H1 (cell line): ENCODE data around the gene TMEM232. TPM values are rescaled to one million over a fixed set of nuclear protein-coding genes. Genes with fewer than 3 reads are reported as not detected.

ENCODE experiments used
- CTCF ChIA-PET: fragments of 300-600 bp; sonication (Branson Sonifier 250); formaldehyde crosslinking; loops from one replicate; lab custom pipeline; 2021; ENCODE audit not compliant: partially characterized antibody; lab: Charles Lee
- POLR2A ChIA-PET: fragments of 300-600 bp; sonication (Branson Sonifier 250); formaldehyde crosslinking; loops from one replicate; lab custom pipeline; 2021; ENCODE audit warnings: inconsistent platforms; ENCODE audit not compliant: partially characterized antibody; lab: Charles Lee
- DNase-seq, 2 experiments: peaks; one replicate each; pipeline versions ENCODE4 v3.0.0 to v3.0.0-alpha.2; 2010 to 2022; ENCODE audit warnings: low spot score in 2 of 2, low read depth in 1 of 2, mixed read lengths in 1 of 2
- FAIRE-seq: peaks from 2 replicates; lab custom pipeline; 2011; peaks lifted over from hg19 to GRCh38; lab: Jason Lieb, UNC
- H2AFZ ChIP-seq: 2 replicates; pipeline ENCODE4 v1.8.1; 2012; ENCODE audit warnings: low read length, inconsistent platforms
- H2AK5ac ChIP-seq: 2 replicates; pipeline ENCODE4 v1.6.1; 2013; ENCODE audit warnings: low read depth, low read length
- H2BK120ac ChIP-seq: replicated peaks from 2 replicates; pipeline ENCODE3; 2013; ENCODE audit warnings: low read depth, low read length, inconsistent platforms
- H2BK12ac ChIP-seq: 2 replicates; pipeline ENCODE4 v1.6.1; 2013; ENCODE audit warnings: low read depth, low read length
- H2BK15ac ChIP-seq: 2 replicates; pipeline ENCODE4 v1.6.1; 2013; ENCODE audit warnings: low read length
- H2BK20ac ChIP-seq: 2 replicates; pipeline ENCODE4 v1.6.1; 2013; ENCODE audit warnings: low read length
- H2BK5ac ChIP-seq: 2 replicates; pipeline ENCODE4 v1.6.1; 2013; ENCODE audit warnings: low read depth, low read length
- H3K14ac ChIP-seq: 2 replicates; pipeline ENCODE4 v1.6.1; 2013; ENCODE audit warnings: inconsistent platforms; ENCODE audit not compliant: insufficient read length
- H3K18ac ChIP-seq: 2 replicates; pipeline ENCODE4 v1.6.1; 2013; ENCODE audit warnings: low read length; ENCODE audit errors: extremely low read depth
- H3K23ac ChIP-seq: 2 replicates; pipeline ENCODE4 v1.6.1; 2013; ENCODE audit warnings: inconsistent platforms; ENCODE audit not compliant: insufficient read length
- H3K23me2 ChIP-seq: 2 replicates; pipeline ENCODE4 v1.6.1; 2013; ENCODE audit warnings: low read depth, low read length
- H3K27ac ChIP-seq: 2 replicates; pipeline ENCODE4 v1.6.1; 2011; ENCODE audit warnings: low read depth, low read length, inconsistent platforms
- H3K27me3 ChIP-seq, 4 experiments: replicated peaks in 1 of 4; 1 replicate in 1 of 4; 2 replicates in 3 of 4; pipeline versions ENCODE4 v1.6.1 to v1.8.1; 2011 to 2013; ENCODE audit warnings: low read length in 3 of 4, mild to moderate bottlenecking in 3 of 4, inconsistent platforms in 2 of 4, mixed read lengths in 2 of 4, moderate library complexity in 1 of 4; ENCODE audit not compliant: control insufficient read depth in 3 of 4, insufficient read depth in 3 of 4; ENCODE audit errors: extremely low read depth in 1 of 4
- H3K36me3 ChIP-seq, 4 experiments: 2 replicates each; pipeline versions ENCODE4 v1.6.1 to v1.8.1; 2011 to 2013; ENCODE audit warnings: mild to moderate bottlenecking in 4 of 4, low read length in 3 of 4, moderate library complexity in 2 of 4, control low read depth in 1 of 4, inconsistent platforms in 1 of 4; ENCODE audit not compliant: insufficient read depth in 4 of 4, control insufficient read depth in 2 of 4
- H3K4ac ChIP-seq: replicated peaks from 2 replicates; pipeline ENCODE3; 2013; ENCODE audit warnings: low read length, low read depth, mixed read lengths, inconsistent platforms; ENCODE audit not compliant: insufficient read length
- H3K4me1 ChIP-seq, 4 experiments: replicated peaks in 1 of 4; 1 replicate in 1 of 4; 2 replicates in 3 of 4; pipeline versions ENCODE4 v1.6.1 to v1.8.1; 2011 to 2013; ENCODE audit warnings: low read length in 3 of 4, inconsistent platforms in 2 of 4, mixed read lengths in 1 of 4; ENCODE audit not compliant: insufficient read depth in 4 of 4, control insufficient read depth in 3 of 4
- H3K4me2 ChIP-seq, 2 experiments: 2 replicates each; pipeline versions ENCODE4 v1.6.1 to v1.8.1; 2011 to 2013; ENCODE audit warnings: low read depth in 2 of 2, low read length in 2 of 2, control low read depth in 1 of 2, inconsistent platforms in 1 of 2, mild to moderate bottlenecking in 1 of 2; ENCODE audit not compliant: insufficient read depth in 1 of 2
- H3K4me3 ChIP-seq, 4 experiments: fragments of 200-600, 300-600 bp in 1 of 4; sonication (generic), shearing (Covaris generic), sonication (Bioruptor Twin) in 1 of 4; 2 replicates each; pipeline versions ENCODE4 v1.5.1 to v1.8.1; 2011 to 2016; ENCODE audit warnings: low read length in 4 of 4, low read depth in 3 of 4, control low read depth in 2 of 4, inconsistent platforms in 2 of 4, mild to moderate bottlenecking in 2 of 4, mixed read lengths in 1 of 4, moderate library complexity in 1 of 4; ENCODE audit not compliant: insufficient read depth in 2 of 4; ENCODE audit errors: extremely low read depth in 1 of 4
- H3K56ac ChIP-seq: replicated peaks from 2 replicates; pipeline ENCODE3; 2013; ENCODE audit warnings: low read depth, mild to moderate bottlenecking, mixed read lengths, low read length, inconsistent platforms; ENCODE audit not compliant: insufficient read length
- H3K79me1 ChIP-seq: 2 replicates; pipeline ENCODE4 v1.6.1; 2013; ENCODE audit warnings: low read depth, low read length, control low read depth
- H3K79me2 ChIP-seq, 2 experiments: 2 replicates each; pipeline versions ENCODE4 v1.6.1 to v1.8.1; 2012 to 2013; ENCODE audit warnings: low read length in 2 of 2, mild to moderate bottlenecking in 2 of 2, inconsistent platforms in 1 of 2; ENCODE audit not compliant: insufficient read depth in 2 of 2, control insufficient read depth in 1 of 2
- H3K9ac ChIP-seq, 4 experiments: replicated peaks in 1 of 4; 1 replicate in 1 of 4; 2 replicates in 3 of 4; pipeline versions ENCODE4 v1.6.1 to v1.8.1; 2011 to 2013; ENCODE audit warnings: low read depth in 3 of 4, low read length in 3 of 4, control low read depth in 2 of 4, mild to moderate bottlenecking in 2 of 4, moderate library complexity in 2 of 4, inconsistent platforms in 1 of 4; ENCODE audit errors: extremely low read depth in 1 of 4
- H3K9me3 ChIP-seq, 2 experiments: 2 replicates each; pipeline versions ENCODE4 v1.6.1 to v1.8.1; 2012 to 2013; ENCODE audit warnings: mild to moderate bottlenecking in 2 of 2, moderate library complexity in 2 of 2, control low read depth in 1 of 2, inconsistent platforms in 1 of 2, low read depth in 1 of 2, low read length in 1 of 2, mixed read lengths in 1 of 2; ENCODE audit not compliant: insufficient read depth in 2 of 2
- H4K20me1 ChIP-seq, 2 experiments: replicated peaks in 1 of 2; 2 replicates each; pipeline versions ENCODE3 to v1.8.1; 2011 to 2013; ENCODE audit warnings: inconsistent platforms in 2 of 2, low read length in 2 of 2, mild to moderate bottlenecking in 1 of 2; ENCODE audit not compliant: insufficient read depth in 2 of 2, control insufficient read depth in 1 of 2
- H4K5ac ChIP-seq: 2 replicates; pipeline ENCODE4 v1.6.1; 2013; ENCODE audit warnings: low read length, low read depth, mixed read lengths, inconsistent platforms; ENCODE audit not compliant: insufficient read length
- H4K8ac ChIP-seq: 2 replicates; pipeline ENCODE4 v1.8.0; 2013; ENCODE audit warnings: mild to moderate bottlenecking, moderate library complexity, low read length, inconsistent platforms; ENCODE audit not compliant: insufficient read depth; ENCODE audit errors: extremely low read depth
- H4K91ac ChIP-seq: replicated peaks from 2 replicates; pipeline ENCODE3; 2013; ENCODE audit warnings: low read length, mixed read lengths, inconsistent platforms; ENCODE audit not compliant: insufficient read length
- ATF2 ChIP-seq: IDR thresholded peaks from 2 replicates; pipeline ENCODE4 v1.6.1; 2012; ENCODE audit warnings: low read length, inconsistent platforms
- BCL11A ChIP-seq, 2 experiments: IDR thresholded peaks; one replicate each; pipeline ENCODE4 v1.6.1; 2011; ENCODE audit warnings: low read depth in 2 of 2, low read length in 2 of 2, mild to moderate bottlenecking in 2 of 2
- BRCA1 ChIP-seq: IDR thresholded peaks from 2 replicates; pipeline ENCODE4 v1.6.1; 2012; ENCODE audit warnings: low read depth, low read length, improper control_type of control experiment
- CBX5 ChIP-seq: fragments of 300-800, 300-1000 bp; sonication (generic); IDR thresholded peaks from 2 replicates; pipeline ENCODE4 v1.7.1; 2016; ENCODE audit warnings: antibody characterized with exemption, low read length, low read depth
- CEBPB ChIP-seq: IDR thresholded peaks from 2 replicates; pipeline ENCODE4 v1.6.1; 2012; ENCODE audit warnings: low read depth, low read length
- CHD2 ChIP-seq: IDR thresholded peaks from 2 replicates; pipeline ENCODE4 v1.6.1; 2012; ENCODE audit warnings: low read length, improper control_type of control experiment
- PHF8 ChIP-seq: fragments of 200-600 bp; sonication (generic); conservative IDR thresholded peaks from 2 replicates; pipeline ENCODE4 v1.7.1; 2012; ENCODE audit warnings: low read depth, mild to moderate bottlenecking, inconsistent platforms, low read length, moderate library complexity
- RAD21 ChIP-seq, 2 experiments: IDR thresholded peaks in 1 of 2; conservative IDR thresholded peaks in 1 of 2; 2 replicates each; pipeline ENCODE4 v1.6.1; 2011; ENCODE audit warnings: low read depth in 2 of 2, low read length in 2 of 2, improper control_type of control experiment in 1 of 2, inconsistent platforms in 1 of 2, mild to moderate bottlenecking in 1 of 2, moderate library complexity in 1 of 2
- RXRA ChIP-seq: IDR thresholded peaks from 2 replicates; pipeline ENCODE4 v1.6.1; 2011; ENCODE audit warnings: low read depth, mild to moderate bottlenecking, low read length, moderate library complexity; ENCODE audit not compliant: insufficient read depth
- SP4 ChIP-seq: IDR thresholded peaks from 2 replicates; pipeline ENCODE4 v1.6.1; 2012; ENCODE audit warnings: low read length, inconsistent platforms
- SUZ12 ChIP-seq: fragments of 200-600 bp; sonication (generic); IDR thresholded peaks from 2 replicates; pipeline ENCODE4 v1.6.1; 2012; ENCODE audit warnings: mild to moderate bottlenecking, inconsistent platforms, low read length, moderate library complexity, mixed read lengths
- TAF7 ChIP-seq: optimal IDR thresholded peaks from 2 replicates; pipeline ENCODE3; 2011; ENCODE audit warnings: low read depth, mild to moderate bottlenecking, inconsistent platforms, low read length, moderate library complexity, borderline replicate concordance
- ZNF274 ChIP-seq: IDR thresholded peaks from 2 replicates; pipeline ENCODE4 v1.7.0; 2012; ENCODE audit warnings: low read length, borderline replicate concordance; ENCODE audit errors: extremely low read depth
- whole genome bisulfite sequencing, 2 experiments: shearing (Covaris generic) in 1 of 2; methylation state at CpG; one replicate each; pipeline versions ENCODE4 v1.1.6 to v1.1.7; 2013 to 2015; ENCODE audit warnings: low lambda C conversion rate in 2 of 2, mixed read lengths in 2 of 2, inconsistent platforms in 1 of 2, low coverage in 1 of 2, missing lambda C conversion rate in 1 of 2; ENCODE audit not compliant: insufficient replicate concordance in 2 of 2, insufficient coverage in 1 of 2, insufficient read length in 1 of 2; ENCODE audit errors: extremely low coverage in 1 of 2, missing lambda C conversion rate in 1 of 2; 5-methylcytosine and 5-hydroxymethylcytosine counted together
- polyA plus RNA-seq, 7 experiments: library from polyadenylated mRNA; depleted of rRNA in 3 of 7; stranded (reverse) in 5 of 7; unstranded in 2 of 7; fragments of >200 nt in 5 of 7; fragments of 200-250 nt in 2 of 7; gene quantifications; 1 replicate in 5 of 7; 2 replicates in 1 of 7; 4 replicates in 1 of 7; pipeline versions ENCODE4 v1.2.1 to v1.2.3, GENCODE V29; 2011 to 2013; ENCODE audit warnings: missing spikeins in 2 of 7, mixed read lengths in 2 of 7
- total RNA-seq: library from RNA; stranded (reverse); fragmentation: NEBNext Ultra II Directional; extraction: Animal tissue kit (Norgen Biotek cat#: 25700); gene quantifications from 2 replicates; pipeline ENCODE4 v1.2.1, GENCODE V29; 2021

The TMEM232 gene
- total and polyA plus RNA-seq, 2 of the 8 experiments (the other 6 are each of a cell fraction or from before 2014, with no cell fraction given): 0.38 to 1.3 TPM

DNA sequence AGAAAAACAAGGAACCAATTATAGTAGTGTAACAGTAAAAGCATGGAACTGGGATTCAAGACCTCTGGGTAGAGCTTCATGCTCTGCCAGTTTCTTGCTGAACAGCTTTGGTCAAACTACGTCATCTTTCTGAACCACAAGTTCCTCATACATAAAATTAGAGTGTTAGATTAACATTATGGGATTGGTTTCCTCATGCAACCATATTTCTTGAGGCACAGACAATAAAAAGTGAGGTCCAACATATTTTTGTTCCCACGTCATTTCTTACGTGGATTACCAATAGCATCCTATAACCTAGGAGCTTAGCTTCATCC lies 354.8 kb downstream of the TMEM232 start:
- POLR2A ChIA-PET: no interaction called here
- Histone ChIP-seq H3K23me2 (no peaks in the 10 kb centered on the region), H4K20me1 (no peaks in the 10 kb centered on the region), H3K9me3 (no peaks in the 10 kb centered on the region), H2BK15ac (no peak overlapping the region), H3K27ac (no peak overlapping the region), H4K8ac (no peak overlapping the region), H3K14ac (no peak overlapping the region), H3K4ac (no peak overlapping the region), H3K18ac (no peak overlapping the region), H4K91ac (no peak overlapping the region), H3K56ac (no peak overlapping the region), H3K4me1 (no peaks in the 10 kb centered on the region), H3K9ac (no peak overlapping the region), H2BK20ac (no peak overlapping the region), H2BK5ac (no peak overlapping the region), H3K36me3 (no peaks in the 10 kb centered on the region), H3K4me2 (no peak overlapping the region), H3K79me1 (no peaks in the 10 kb centered on the region), H2AK5ac (no peak overlapping the region), H4K5ac (no peak overlapping the region), H2BK120ac (no peak overlapping the region), H2BK12ac (no peak overlapping the region), H3K23ac (no peak overlapping the region), H3K27me3 (no peaks in the 10 kb centered on the region), H3K4me3 (no peak overlapping the region), H2AFZ (0 out of 2 replicates have a peak overlapping the region, but pooled peaks have one; percentile 85), H3K79me2 (no peaks in the 10 kb centered on the region)
- FAIRE-seq (no peak), DNase-seq (no peak)
- no peak for TF ChIP-seq SUZ12
- no peak for TF ChIP-seq SP4
- no peak for TF ChIP-seq PHF8
- TF ChIP-seq CHD2: no peak
- TF ChIP-seq RAD21 (IDR thresholded peaks at IDR 0.05 in 1 of 2, conservative IDR thresholded peaks at IDR 0.05 in 1 of 2; ENCODE audit: low read depth in 2 of 2, low read length in 2 of 2): no peak
- TF ChIP-seq ZNF274: no peak
- TF ChIP-seq CEBPB: no peak
- no peak for TF ChIP-seq ATF2
- TF ChIP-seq CBX5: no peak
- no peak for TF ChIP-seq BCL11A (IDR thresholded peaks at IDR 0.05; ENCODE audit: low read depth in 2 of 2, low read length in 2 of 2)
- no peak for TF ChIP-seq BRCA1
- TF ChIP-seq RXRA: no peak
- TF ChIP-seq TAF7: no peak
- CTCF ChIA-PET: interaction anchor here (1.3 to 2.1 kb wide), 2 partner anchors 10 to 28 kb away, joined by 3 to 5 read pairs; no protein-coding TSS in a partner anchor
- 93% methylated on average over 3 of the region's 3 CpGs; no CpG with 5 or more reads in 1 of the 2 experiments for WGBS, 2 experiments
